NCI-H2107 treated with DMSO at 0.1 percent for 48 hours (cell line): Measurements from ENCODE around the gene FOSL2.
"Not testable (repeated sequence)": the region's sequence is repeated elsewhere in the genome, so short reads cannot be mapped to it uniquely, and the experiment has no call there.

ENCODE experiments used
- DNase-seq: peaks from one replicate; lab custom pipeline; 2025; ENCODE audit not compliant: unreplicated experiment; lab: John Stamatoyannopoulos, UW

The FOSL2 gene

DNA sequence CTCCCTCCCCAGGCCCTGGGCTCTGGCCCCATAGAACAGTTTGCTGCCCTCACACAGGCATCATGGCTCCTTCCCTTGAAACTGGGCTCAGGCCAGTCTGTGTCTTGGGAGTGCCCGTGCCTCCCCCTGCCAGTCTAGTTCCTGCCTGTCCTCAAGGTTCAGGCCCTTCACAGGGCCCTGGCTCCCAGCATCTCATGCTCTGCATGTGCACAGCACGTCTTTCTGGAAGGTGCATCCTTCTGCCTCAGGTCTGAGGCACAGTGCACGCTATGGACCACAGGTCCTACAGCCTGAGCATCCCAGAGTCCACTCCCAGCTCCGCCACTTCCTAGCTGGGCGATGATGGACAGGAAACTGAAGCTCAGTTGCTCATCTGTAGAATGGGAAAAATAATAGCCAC is 35.6 kb upstream of the FOSL2 start:
- no peak for DNase-seq

DNA sequence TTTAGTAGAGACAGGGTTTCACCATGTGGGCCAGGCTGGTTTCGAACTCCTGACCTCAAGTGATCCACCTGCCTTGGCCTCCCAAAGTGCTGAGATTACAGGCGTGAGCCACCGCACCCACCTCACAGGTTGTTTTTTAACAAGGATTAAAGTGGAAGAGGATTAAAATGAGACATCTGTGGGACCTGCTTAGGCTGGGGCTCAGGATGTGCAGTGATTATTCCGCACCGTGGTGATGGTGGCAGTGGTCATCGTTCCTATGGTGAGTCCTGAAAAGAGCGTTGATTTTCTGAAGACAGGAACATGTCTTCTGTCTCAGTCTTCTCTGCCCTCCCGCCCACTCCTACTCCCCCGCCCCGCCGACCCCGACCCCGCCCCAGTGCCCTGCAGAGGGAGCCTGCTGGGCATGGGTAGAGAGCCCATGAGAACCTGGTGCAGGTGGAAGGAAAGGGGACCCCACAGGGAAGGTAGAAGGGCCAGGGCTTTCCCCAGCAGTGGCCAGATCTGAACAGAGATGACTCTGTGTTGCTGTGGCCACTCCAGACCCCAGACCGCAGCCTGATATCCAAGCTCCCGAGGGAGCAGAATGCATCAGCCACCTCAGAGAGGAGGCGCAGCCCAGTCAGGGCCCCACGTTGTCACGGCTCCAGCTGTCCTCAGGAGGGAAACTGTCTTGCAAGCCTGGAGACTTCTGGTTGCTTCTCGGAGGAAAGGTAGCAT is 34.5 kb upstream of the FOSL2 start:
- DNase-seq: no peak

DNA sequence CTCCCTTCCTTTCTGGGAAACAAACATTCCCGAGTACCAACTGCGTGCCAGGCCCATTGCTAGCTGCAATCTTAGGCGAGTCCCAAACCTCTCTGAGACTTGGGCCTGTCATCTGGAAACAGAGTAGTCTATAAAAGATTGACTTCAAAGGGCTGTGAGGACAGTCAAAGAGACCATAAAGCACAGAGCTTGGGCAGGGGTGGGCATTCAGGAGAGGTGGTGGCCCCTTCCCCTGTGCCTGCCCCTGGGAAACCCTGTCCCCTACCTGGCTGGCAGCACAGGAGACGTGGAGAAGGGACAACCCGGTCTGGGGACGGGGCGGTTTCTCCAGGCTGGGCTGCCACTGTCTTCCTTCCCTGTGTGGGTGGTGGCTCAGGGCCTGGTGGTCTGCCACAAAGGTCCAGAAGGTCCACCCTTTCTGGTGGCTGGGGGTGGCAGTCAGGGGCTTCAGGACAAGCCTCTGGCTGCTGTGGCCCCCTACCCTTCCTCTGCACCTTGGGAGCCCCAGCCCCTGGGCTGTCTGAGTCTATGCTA is 33.9 kb upstream of the FOSL2 start:
- no peak for DNase-seq

DNA sequence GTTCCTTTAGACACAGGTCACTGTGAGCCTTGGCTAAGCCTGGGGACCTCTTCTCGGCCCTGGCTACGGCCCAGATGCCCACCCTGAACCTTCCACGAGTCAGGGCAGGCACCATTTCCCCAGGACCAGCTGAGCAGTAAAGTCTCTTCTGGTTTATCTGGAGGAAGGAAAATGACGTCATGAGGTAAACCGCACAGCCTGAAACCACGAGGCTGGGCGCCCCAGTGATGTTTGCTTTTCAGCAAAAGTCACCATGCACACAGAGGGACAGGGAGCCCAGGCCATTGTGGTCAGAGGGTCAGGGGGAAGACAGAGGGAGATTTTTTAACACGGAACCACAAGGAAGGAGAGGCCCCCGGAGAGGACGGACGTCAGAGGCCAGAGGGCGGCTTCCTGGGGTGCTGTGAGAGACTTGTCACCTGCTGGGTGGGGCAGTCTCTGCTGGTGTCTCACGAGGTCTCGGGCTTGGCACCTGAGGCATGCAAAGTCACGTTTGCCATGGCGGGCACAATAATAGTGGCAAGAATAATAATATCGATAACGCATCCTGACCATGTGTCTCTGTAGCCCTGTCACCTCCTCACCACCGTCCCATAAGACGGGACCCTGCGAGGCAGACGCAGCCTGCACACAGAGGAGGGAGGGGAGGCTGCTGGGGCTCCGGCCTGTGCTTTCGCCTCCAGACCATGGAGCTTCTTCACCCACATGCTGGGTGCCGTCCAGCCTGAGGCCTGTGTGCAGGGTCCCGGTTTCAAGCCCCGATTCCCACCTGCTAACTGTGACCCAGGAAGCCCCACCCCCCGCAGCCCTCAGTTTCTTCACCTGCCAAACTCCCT is 33.2 kb upstream of the FOSL2 start:
- DNase-seq: no peak

DNA sequence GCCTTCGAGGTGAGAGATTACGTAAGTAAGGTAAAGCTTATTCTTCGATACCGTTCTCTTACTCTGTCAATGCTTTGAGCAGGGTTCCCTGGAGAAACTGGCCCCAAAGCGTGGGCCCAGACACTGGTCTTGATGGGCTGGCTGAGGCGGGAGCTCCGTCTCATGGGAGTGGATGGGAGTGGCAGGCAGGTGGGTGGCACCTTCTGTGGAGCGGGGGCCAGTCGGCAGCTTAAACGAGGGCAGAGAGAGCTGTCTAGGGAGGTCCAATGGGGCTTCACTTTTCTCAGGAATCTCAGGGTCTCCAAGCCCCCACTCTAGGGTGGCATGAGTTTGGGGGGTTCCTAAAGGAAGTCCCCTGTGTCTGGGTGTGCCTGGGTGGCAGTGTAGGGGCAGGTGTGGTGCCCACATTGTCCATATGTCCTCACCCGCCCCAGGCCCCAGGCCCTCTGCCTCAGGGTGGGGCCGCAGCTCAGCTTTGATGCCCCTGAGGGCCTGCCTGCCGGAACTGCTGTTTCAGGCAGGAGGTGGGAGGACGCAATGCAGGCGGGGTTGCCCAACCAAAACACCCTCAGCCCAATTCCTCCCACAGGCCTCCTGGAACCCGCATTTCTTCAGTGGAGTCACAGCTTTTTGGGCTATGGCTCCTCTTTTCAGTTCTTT is 32.5 kb upstream of the FOSL2 start:
- no peak for DNase-seq

DNA sequence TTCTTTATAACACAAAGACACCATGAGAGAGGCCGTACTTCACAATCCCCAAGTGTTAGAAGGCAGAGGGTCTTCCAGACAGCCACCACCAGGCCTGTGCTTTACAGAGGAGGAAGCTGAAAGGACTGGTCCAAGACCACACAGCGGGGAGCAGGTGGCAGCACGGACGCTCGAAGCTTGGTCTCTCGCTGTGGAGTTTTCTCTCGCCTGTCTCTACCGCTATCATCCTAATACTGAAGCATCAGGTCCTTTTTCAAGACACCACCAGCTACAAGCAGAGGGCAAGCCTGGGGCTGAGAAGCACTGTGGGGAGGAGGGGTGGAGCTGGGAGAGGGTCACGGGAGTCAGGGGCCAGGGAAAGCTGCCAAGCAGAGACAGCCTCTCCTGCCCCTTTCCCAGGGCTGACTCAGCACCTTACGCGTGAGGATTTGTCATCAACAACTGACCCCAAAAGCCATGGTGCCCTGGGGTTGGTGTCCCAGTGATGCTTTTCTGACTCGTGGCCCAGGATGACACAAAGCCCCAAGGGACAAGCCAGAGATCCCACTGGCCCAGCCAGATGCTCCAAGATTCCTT is 31.9 kb upstream of the FOSL2 start:
- no peak for DNase-seq

DNA sequence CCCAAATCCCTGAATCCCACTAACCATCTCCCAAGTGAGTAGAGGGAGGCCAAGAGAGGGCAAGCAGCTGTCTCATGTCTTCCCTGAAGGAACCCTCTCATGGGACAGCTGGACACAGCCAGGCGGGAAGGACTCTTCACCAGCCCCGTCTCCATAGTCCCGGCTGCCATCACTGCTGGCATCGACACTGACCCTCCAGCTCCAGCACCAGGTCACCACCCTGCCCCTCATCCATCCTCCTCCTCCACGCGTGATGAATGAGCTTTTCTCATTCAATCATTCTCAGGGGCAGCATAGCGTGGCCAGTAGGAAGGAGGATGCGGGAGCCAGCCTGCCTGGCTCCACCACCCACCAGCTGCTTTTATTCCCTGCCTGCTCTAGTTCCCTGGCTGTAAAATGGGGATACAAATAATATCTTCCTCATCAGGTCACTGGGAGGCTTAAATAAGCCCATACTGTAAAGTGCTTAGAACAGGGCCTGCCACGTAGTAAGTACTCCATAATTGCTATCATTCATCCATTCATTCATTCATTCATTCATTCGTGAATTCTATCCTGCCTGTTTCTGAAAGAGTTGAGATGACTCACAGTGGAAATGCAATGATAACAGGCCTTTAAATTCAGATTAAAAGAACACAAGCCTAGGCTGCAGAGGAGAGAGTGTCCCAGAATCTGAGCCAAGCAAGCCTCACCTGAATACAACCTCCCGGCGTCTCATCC is 30.5 kb upstream of the FOSL2 start:
- no peak for DNase-seq

DNA sequence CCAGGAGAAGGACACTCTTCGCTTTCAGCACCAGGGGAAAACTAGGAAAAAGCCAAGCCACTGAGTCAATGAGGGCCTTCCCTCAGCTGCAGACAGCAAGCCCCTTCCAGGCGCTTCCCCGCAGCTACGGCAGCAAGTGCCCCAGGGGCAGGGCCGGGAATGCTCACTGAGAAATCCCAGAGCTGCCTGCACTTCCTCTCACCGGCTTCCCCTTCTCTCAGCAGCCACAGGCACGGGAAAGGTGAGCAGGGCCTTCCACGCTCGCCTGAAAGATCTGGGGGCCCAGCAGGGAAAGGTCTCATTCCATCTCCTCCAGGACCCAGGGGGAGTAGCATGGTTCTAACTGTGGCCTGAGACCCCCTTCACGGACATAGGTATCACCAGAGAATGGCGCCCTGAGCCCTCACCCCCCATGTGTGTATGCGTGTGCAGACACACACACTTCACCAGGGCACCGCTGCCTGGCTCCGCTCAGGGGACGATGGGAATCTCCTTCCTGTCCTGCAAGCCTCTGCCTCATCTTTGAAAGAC is 29.6 kb upstream of the FOSL2 start:
- DNase-seq: no peak

DNA sequence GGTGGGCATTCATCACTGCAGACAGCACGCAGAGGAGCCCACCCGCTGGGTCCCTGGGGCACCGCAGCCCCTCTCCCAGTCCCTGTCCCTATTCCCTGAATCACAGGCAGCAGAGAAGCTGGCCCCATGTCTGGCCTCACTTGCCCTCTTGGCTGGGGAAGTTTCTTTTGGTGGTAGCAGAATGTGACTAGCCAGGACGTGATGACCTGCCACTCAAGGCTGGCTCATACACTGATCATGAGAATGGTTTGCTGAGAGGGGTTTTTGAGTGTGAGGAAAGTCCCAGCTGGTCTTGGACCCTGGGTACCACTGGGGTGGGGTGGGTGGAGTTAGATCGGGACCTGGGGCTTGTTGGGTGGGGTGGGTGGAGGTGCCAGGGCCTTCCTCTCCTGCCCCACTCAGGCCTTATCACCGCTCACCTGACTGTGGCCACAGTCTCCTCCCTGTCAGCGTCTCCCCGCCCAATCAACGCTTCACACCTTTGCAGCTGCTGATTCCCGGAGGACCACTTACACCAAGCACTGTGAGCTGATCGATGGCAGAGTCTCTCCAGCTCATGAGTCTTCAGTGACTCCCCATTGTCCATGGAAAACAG is 28.9 kb upstream of the FOSL2 start:
- no peak for DNase-seq

DNA sequence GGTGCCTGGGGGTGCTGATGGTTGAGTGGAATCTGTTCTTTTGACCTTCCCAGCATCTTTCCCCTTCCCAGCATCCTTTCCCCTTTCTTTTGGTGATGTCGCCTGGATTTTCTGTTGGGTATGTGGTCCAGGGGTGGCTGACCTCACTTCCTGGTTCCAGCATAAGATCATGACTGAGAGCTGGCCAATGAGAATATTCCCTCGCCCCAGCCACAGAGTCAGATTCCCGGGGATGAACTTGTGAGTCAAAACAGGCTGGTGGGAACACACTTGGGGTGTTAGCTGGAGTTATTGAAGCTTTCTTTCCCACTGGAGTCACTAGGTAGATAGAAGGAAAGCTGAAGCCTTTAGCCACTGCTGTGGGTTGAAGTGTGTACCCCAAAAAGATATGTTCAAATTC is 28.0 kb upstream of the FOSL2 start:
- no peak for DNase-seq

DNA sequence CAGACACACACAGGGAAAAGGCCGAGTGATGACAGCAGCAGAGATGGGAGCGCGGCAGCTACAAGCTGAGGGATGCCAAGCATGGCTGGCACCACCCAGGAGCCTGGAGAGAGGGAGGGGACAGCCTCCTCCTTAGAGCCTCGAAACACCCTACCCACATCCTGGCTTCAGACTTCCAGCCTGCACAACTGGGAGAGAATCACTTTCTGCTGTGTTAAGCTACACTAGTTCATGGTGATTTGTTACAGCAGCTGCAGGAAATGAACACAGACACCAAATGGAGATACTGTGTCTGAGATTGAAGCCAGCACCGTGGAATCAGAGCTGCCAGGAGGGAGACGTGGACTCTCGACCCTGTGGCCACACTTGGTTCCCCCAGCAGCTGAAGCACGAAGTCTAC is 27.5 kb upstream of the FOSL2 start:
- DNase-seq: no peak

DNA sequence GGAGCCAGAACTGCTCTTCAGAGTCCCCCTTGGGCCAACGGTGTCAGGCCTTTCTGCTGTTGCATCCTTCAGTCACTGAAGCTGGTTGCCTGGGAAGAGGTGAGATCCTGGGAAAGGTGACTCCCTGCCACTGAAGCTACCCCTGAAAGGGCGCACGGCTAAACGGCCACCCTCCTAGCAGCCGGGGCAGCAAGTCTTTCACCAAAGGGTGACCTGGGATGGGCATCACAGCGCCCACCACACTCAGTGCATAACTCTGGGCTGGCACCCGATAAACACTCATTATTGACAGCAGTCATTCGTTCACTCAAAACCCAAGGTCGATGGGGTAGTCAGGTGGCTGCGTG is 26.5 kb upstream of the FOSL2 start:
- no peak for DNase-seq

DNA sequence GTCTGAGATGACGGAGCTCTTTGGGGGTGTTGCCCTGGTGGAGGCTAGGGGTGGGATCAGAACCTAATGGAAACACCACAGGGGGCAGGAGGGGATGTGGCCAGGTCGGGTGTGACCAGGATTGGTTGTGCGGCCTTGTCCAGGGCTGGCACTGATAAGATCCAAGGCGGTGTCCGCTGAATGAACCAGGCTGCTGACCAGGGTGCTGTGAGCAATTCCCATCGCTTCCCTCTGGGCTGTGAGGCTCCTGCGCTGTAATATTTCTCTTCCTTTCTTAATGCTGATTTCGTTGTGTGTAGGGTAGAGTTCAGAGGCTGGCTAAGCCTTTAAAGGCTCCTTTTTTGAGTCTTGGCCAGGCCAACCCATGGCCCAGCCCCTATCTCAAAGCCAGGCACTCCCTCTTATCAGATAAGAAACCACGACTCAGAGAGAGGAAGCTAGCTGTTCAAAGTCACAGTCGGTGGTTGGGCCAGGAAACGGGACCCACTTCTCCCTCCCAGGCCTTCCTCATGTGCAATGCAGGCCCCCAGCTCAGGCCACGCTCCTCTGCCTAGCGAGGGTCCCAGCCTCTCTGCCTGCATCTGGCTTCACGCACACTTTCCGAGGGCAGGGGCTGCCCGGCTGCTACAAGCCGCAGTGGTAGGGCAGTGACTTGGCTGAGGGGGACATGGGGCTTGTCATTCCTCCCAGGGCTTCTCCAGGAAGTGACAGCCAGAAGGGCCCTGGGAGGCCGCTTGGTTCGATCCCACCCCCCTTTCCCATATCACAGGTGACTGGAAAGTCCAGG is 26.0 kb upstream of the FOSL2 start:
- no peak for DNase-seq

DNA sequence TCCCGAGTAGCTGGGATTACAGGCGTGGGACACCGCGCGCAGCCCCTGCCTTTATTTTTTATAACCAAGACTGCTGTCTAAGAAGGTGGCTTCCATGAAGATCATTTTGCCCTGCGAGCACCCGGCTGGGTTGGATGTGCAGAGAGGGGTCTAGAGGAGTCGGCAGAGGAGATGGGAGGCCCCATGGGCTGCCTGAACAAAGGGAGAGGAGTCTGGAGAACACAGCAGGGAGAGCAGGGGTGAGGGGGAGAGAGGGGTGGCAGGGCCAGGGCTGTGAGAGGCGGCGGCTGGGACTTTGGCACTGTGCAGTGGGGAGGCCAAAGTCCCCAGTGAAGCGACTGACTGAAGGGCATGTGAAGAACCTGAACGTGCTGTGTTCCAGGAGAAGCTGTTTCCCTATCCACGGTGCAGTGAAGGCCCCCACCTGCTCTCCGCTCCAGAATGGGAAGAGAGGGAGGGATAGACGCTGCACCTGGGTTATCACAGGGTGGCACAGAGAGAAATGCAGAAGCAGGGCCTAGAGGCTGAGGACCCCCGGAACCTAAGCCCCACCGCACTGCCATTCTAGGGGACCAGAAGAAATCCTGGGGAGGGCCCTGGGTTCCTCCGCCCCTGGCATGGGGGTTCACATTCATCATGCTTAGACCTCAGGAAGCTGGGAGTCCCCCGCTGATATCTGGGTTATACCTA is 24.8 kb upstream of the FOSL2 start:
- DNase-seq: no peak

DNA sequence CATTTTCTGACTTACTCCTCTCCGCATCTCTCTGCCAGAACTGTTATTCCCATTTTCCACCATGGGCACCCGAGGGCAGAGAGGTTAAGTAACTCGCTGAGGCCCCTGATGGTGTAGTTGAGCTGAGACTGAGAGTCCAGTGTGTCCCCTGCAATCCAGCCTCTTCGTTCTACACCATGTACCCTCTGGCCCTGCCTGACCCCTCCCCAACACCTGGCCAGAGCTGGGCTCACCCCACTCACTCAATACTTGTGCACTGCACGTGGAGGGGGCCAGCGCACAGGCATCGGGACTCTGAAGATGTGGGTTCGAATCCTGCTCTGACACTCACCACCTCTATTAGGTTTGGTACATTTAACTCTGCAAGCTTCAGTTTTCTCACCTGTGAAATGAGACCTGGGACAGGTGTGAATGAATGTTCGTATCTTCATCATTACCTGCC is 24.3 kb upstream of the FOSL2 start:
- no peak for DNase-seq

DNA sequence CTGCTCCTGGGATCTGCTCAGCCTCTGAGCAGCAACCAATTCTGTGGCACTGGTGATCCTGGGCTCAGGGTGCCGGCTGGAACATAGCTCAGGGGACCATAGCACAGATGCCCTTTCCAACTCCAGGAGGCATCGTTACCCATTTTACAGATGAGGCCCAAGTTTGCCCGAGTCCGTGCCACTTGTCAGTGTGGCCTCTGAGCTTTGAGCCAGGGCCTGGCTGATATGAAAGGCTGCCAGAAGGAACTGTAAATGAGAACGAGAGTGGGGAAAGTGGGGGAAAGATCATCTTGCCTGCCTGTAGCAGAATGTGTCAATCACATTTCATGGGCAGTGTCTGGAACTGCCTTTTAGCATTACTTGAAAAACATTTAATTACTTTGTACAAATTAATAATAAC is 23.3 kb upstream of the FOSL2 start:
- no peak for DNase-seq

DNA sequence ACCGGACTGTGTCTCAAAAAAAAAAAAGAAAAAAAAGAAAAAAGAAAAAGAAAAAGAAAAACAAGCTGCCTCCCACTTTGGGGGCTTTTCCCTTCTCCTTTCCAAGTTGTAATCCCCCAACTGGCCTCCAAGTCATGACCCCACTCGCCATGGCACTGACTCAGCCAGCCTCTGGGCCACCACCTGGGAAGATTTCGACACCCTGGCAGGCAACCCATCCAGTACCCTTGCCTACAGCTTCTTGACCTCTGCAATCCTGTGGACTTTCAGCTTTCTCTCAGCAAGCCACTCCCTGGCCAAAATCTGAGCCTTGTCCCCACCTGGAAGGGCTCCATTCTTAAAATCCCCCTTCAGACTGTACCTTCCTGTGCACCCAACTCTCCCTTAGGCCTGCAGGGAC is 22.3 kb upstream of the FOSL2 start:
- DNase-seq: no peak

DNA sequence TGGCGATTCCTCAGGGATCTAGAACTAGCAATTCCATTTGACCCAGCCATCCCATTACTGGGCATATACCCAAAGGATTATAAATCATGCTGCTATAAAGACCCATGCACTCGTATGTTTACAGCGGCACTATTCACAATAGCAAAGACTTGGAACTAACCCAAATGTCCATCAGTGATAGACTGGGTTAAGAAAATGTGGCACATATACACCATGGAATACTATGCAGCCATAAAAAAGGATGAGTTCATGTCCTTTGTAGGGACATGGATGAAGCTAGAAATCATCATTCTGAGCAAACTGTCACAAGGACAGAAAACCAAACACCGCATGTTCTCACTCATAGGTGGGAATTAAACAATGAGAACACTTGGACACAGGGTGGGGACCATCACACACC is 20.9 kb upstream of the FOSL2 start:
- not testable (repeated sequence) for DNase-seq

DNA sequence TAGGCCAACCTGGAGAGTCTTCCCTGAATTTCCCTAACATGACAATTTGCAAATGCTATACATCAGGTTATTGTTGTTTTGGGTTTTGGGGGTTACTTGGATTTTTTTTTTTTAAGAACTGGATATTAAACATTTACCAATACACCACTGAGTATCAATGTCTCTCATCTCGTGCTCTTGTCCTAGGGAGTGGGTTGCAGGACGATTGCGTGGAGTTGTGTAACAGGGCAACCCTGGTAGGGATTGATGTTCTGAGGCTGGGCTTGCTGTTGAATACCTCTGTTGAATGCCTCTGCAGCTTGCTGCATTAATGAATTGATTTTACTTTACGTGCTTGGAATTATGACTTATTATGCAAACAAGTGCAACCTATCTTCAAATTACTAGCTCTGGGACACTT is 18.8 kb upstream of the FOSL2 start:
- DNase-seq: no peak
